ENCODE data around the gene ATP11B. TPM values are rescaled to one million over a fixed set of nuclear protein-coding genes. Genes with fewer than 3 reads are reported as not detected.
A peak's percentile ranks its signal among the peaks of the same experiment; 100 is the strongest.

The ATP11B gene
- polyA plus RNA-seq, 3 donors = 11.1 to 25.1 (median 13.5) TPM

DNA sequence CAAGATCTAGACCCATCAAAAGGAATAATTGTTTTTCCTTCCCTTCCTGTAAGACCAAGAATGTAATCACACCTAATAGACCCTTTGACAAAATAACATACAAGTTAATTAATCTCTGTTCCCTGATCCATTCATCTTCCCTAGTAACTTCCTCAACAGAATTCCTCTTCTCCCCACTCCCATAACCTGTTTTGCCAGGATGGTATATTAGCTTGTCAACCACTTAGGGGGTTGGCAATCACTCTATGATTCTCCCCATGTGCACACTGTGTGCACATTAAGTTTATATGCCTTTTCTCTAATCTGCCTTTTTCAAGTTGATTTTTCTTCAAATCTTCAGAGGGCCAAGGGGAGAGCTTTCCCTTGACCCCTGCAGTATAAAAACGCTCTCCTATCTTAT is 2.7 kb upstream of the ATP11B start:
- no peak for DNase-seq
- no peak overlapping the region for H2AFZ ChIP-seq (ENCODE audit: insufficient read depth, low read depth, low read length, poor library complexity, severe bottlenecking)
- H3K27me3 ChIP-seq (ENCODE audit: control insufficient read depth in 2 of 2, insufficient read depth in 2 of 2, low read length in 2 of 2) = no peaks in the 10 kb centered on the region
- no peaks in the 10 kb centered on the region for H3K9me3 Mint-ChIP-seq
- no peak overlapping the region for H3K4me3 Mint-ChIP-seq
- TF ChIP-seq, protein P1, sequence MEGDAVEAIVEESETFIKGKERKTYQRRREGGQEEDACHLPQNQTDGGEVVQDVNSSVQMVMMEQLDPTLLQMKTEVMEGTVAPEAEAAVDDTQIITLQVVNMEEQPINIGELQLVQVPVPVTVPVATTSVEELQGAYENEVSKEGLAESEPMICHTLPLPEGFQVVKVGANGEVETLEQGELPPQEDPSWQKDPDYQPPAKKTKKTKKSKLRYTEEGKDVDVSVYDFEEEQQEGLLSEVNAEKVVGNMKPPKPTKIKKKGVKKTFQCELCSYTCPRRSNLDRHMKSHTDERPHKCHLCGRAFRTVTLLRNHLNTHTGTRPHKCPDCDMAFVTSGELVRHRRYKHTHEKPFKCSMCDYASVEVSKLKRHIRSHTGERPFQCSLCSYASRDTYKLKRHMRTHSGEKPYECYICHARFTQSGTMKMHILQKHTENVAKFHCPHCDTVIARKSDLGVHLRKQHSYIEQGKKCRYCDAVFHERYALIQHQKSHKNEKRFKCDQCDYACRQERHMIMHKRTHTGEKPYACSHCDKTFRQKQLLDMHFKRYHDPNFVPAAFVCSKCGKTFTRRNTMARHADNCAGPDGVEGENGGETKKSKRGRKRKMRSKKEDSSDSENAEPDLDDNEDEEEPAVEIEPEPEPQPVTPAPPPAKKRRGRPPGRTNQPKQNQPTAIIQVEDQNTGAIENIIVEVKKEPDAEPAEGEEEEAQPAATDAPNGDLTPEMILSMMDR (IDR thresholded peaks at IDR 0.05) = no peak
- no peak overlapping the region for H3K27ac ChIP-seq (ENCODE audit: low read depth in 1 of 2, low read length in 2 of 2)
- no peaks in the 10 kb centered on the region for H3K36me3 ChIP-seq (replicated peaks in 1 of 2; ENCODE audit: control insufficient read depth in 1 of 2, insufficient read depth in 2 of 2, low read length in 2 of 2)
- no peaks in the 10 kb centered on the region for H3K27me3 Mint-ChIP-seq (ENCODE audit: low read depth in 3 of 3)
- WGBS (ENCODE audit: insufficient coverage) = no CpG with 5 or more reads among the region's 1 CpG
- H3K4me1 ChIP-seq (ENCODE audit: control insufficient read depth in 1 of 2, insufficient read depth in 2 of 2, low read length in 2 of 2) = peaks cover 30 to 42% of the 10 kb centered on the region in 2 donors
- H4K20me1 ChIP-seq (ENCODE audit: insufficient read depth, low read length) = peaks cover 16% of the 10 kb centered on the region
- no peak overlapping the region for H3K4me2 ChIP-seq (replicated peaks; ENCODE audit: extremely low read depth, low read length, poor library complexity, severe bottlenecking)
- H3K4me3 ChIP-seq (replicated peaks in 1 of 3; ENCODE audit: low read depth in 2 of 3, low read length in 3 of 3) = no peak overlapping the region
- no peaks in the 10 kb centered on the region for H3K9me3 ChIP-seq (replicated peaks in 1 of 2; ENCODE audit: control insufficient read depth in 1 of 2, insufficient read depth in 1 of 2, low read length in 2 of 2)
- intact Hi-C loops (cut with micrococcal nuclease) = no loop called here
- H3K36me3 Mint-ChIP-seq = no peaks in the 10 kb centered on the region
- H3K27ac Mint-ChIP-seq = no peak overlapping the region
- H3K79me2 ChIP-seq (ENCODE audit: insufficient read depth, low read length) = peaks cover 22% of the 10 kb centered on the region
- no peak overlapping the region for H3K9ac ChIP-seq (ENCODE audit: insufficient read depth, low read length, poor library complexity, severe bottlenecking)
- peaks cover 15% of the 10 kb centered on the region for H3K4me1 Mint-ChIP-seq

DNA sequence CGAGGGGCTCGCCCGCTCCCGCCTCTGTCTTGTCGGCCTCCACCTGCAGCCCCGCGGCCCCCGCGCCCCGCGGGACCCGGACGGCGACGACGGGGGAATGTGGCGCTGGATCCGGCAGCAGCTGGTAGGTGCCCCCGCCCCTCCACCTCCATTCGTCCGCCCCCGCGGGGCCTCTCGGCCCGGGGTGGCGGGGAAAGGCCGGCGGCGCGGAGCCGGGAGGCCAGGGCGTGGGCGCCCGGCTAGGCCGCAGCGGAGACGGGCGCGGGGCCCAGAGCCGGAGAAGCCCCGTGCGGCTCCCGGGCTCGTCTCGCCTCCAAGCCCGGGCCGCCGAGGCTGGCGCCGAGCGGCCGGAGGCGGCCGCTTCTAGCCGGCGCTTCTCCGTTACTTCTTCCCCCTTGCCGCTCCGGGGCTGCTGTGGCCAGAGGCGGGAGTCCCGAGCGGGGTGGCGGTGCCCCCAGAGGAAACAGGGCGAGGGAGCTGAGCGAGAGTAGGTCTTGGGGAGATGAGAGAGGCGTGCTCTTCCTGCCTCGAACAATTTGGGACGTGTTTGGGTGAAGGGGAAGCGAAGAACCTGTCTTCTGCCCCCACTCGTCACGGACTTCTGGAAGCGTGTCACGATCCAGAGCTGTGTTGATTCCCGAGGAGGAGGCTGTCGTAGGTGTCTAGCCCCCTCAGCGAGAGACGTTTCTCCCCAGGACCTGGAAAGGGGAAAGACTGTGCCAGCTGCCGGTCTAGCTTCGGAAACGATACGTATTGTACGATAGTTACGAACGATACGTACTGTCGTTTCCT is 555 bp downstream of the ATP11B start:
- H4K20me1 ChIP-seq (ENCODE audit: insufficient read depth, low read length) = peaks cover 30% of the 10 kb centered on the region
- no peaks in the 10 kb centered on the region for H3K9me3 ChIP-seq (replicated peaks in 1 of 2; ENCODE audit: control insufficient read depth in 1 of 2, insufficient read depth in 1 of 2, low read length in 2 of 2)
- peaks cover 3 to 6% of the 10 kb centered on the region in 2 donors for H3K36me3 Mint-ChIP-seq
- no peaks in the 10 kb centered on the region for H3K36me3 ChIP-seq (replicated peaks in 1 of 2; ENCODE audit: control insufficient read depth in 1 of 2, insufficient read depth in 2 of 2, low read length in 2 of 2)
- H3K27me3 Mint-ChIP-seq (ENCODE audit: low read depth in 3 of 3) = no peaks in the 10 kb centered on the region
- H3K9ac ChIP-seq (ENCODE audit: insufficient read depth, low read length, poor library complexity, severe bottlenecking) = peak overlapping the region; percentile 97
- peak overlapping the region; percentile 99 for H3K4me2 ChIP-seq (replicated peaks; ENCODE audit: extremely low read depth, low read length, poor library complexity, severe bottlenecking)
- TF ChIP-seq, protein P1 (IDR thresholded peaks at IDR 0.05) = no peak
- DNase-seq = peak; percentile 31 to 50 (median 33)
- intact Hi-C loops (cut with micrococcal nuclease) = no loop called here
- peak overlapping the region; percentile 93 to 98 for H3K27ac ChIP-seq (ENCODE audit: low read depth in 1 of 2, low read length in 2 of 2)
- under 1% methylated on average over 85 of the region's 86 CpGs for whole genome bisulfite sequencing (ENCODE audit: insufficient coverage)
- no peaks in the 10 kb centered on the region for H3K9me3 Mint-ChIP-seq
- no peaks in the 10 kb centered on the region for H3K27me3 ChIP-seq (ENCODE audit: control insufficient read depth in 2 of 2, insufficient read depth in 2 of 2, low read length in 2 of 2)
- peaks cover 30% of the 10 kb centered on the region for H3K4me1 Mint-ChIP-seq
- peak overlapping the region; percentile 66 for H2AFZ ChIP-seq (ENCODE audit: insufficient read depth, low read depth, low read length, poor library complexity, severe bottlenecking)
- peak overlapping the region; percentile 95 to 98 (median 97) for H3K27ac Mint-ChIP-seq
- H3K4me3 ChIP-seq (replicated peaks in 1 of 3; ENCODE audit: low read depth in 2 of 3, low read length in 3 of 3) = peak overlapping the region; percentile 92 to 100 (median 95)
- H3K79me2 ChIP-seq (ENCODE audit: insufficient read depth, low read length) = peaks cover 54% of the 10 kb centered on the region
- peak overlapping the region; percentile 94 to 95 for H3K4me3 Mint-ChIP-seq
- H3K4me1 ChIP-seq (ENCODE audit: control insufficient read depth in 1 of 2, insufficient read depth in 2 of 2, low read length in 2 of 2) = peaks cover 30 to 39% of the 10 kb centered on the region in 2 donors
